ENCODE results near the gene CHRNA4. TPM values are rescaled to one million over a fixed set of nuclear protein-coding genes. Genes with fewer than 3 reads are reported as not detected.

The CHRNA4 gene
- total and polyA plus RNA-seq, 11 donors = 0.06 to 1.5 (median 0.37) TPM; not detected in 5

- WGBS, 4 donors = 87 to 91% (median 89%) methylated on average over 11 to 12 of the region's 12 CpGs
- ATAC-seq (no peak), DNase-seq (peak in 1 of 5 donors; percentile 22)
- peaks cover 0 to 24% (median 8%) of the 10 kb centered on the region in 12 donors for H3K4me1 ChIP-seq
- H3K27me3 ChIP-seq = peaks cover 0 to 4% (median 0%) of the 10 kb centered on the region in 9 donors
- intact Hi-C loops (cut with DNase I) = no loop called here
- no peaks in the 10 kb centered on the region for H3K36me3 ChIP-seq
- TF ChIP-seq POLR2A (IDR thresholded peaks at IDR 0.05) (no peak), CTCF (IDR thresholded peaks at IDR 0.05) (no peak)
- H3K27ac ChIP-seq = no peak overlapping the region
- H3K9me3 ChIP-seq = no peaks in the 10 kb centered on the region
- H3K4me3 ChIP-seq = no peak overlapping the region
These were observed 9.8 kb downstream of the CHRNA4 start for GRCh38 chr20:63351326-63351700.

GRCh38 chr20:63350597-63351325 is 10.4 kb downstream of the CHRNA4 start:
- no peaks in the 10 kb centered on the region for H3K9me3 ChIP-seq
- H3K4me3 ChIP-seq = no peak overlapping the region
- peaks cover 0 to 8% (median 0%) of the 10 kb centered on the region in 9 donors for H3K27me3 ChIP-seq
- intact Hi-C loops (cut with DNase I) = no loop called here
- TF ChIP-seq CTCF (IDR thresholded peaks at IDR 0.05) (no peak), POLR2A (IDR thresholded peaks at IDR 0.05) (no peak)
- H3K4me1 ChIP-seq = peaks cover 0 to 29% (median 10%) of the 10 kb centered on the region in 12 donors
- ATAC-seq (no peak), DNase-seq (peak in 1 of 5 donors; percentile 29)
- H3K27ac ChIP-seq = no peak overlapping the region
- no peaks in the 10 kb centered on the region for H3K36me3 ChIP-seq
- 84 to 96% (median 88%) methylated on average over 33 to 46 of the region's 46 CpGs for WGBS, 4 donors

- peaks cover 0 to 35% (median 14%) of the 10 kb centered on the region in 12 donors for H3K4me1 ChIP-seq
- intact Hi-C loops (cut with DNase I) = no loop called here
- TF ChIP-seq CTCF (IDR thresholded peaks at IDR 0.05) (no peak), POLR2A (IDR thresholded peaks at IDR 0.05) (no peak)
- H3K27me3 ChIP-seq = peaks cover 0 to 14% (median 0%) of the 10 kb centered on the region in 9 donors
- H3K4me3 ChIP-seq = no peak overlapping the region
- DNase-seq (peak in 1 of 5 donors; percentile 58), ATAC-seq (no peak)
- no peak overlapping the region for H3K27ac ChIP-seq
- WGBS, 4 donors = 93 to 97% (median 95%) methylated on average over 32 to 33 of the region's 33 CpGs
- H3K36me3 ChIP-seq = no peaks in the 10 kb centered on the region
- H3K9me3 ChIP-seq = no peaks in the 10 kb centered on the region
These were observed 11.0 kb downstream of the CHRNA4 start for GRCh38 chr20:63350196-63350595.

- H3K4me3 ChIP-seq = no peak overlapping the region
- no peaks in the 10 kb centered on the region for H3K36me3 ChIP-seq
- ATAC-seq (no peak), DNase-seq (peak in 1 of 5 donors; percentile 61)
- peaks cover 0 to 41% (median 17%) of the 10 kb centered on the region in 12 donors for H3K4me1 ChIP-seq
- no peaks in the 10 kb centered on the region for H3K9me3 ChIP-seq
- no peak for TF ChIP-seq POLR2A (IDR thresholded peaks at IDR 0.05)
- TF ChIP-seq CTCF (IDR thresholded peaks at IDR 0.05) = no peak
- H3K27ac ChIP-seq = no peak overlapping the region
- intact Hi-C loops (cut with DNase I) = no loop called here
- WGBS, 4 donors = 86 to 94% (median 91%) methylated on average over 18 to 29 of the region's 29 CpGs
- peaks cover 0 to 18% (median 0%) of the 10 kb centered on the region in 9 donors for H3K27me3 ChIP-seq
These were observed 11.6 kb downstream of the CHRNA4 start for GRCh38 chr20:63349516-63349895.
